Stimulated activated naive CD8-positive, alpha-beta T cell treated with anti-CD3 and anti-CD28 coated beads, Interleukin-15, Interleukin-2, amounts not matched to agents 100 ng/mL and 50 ng/mL, for 24 hours (primary cell): ENCODE data around the gene CCKAR.

Source experiments
- H3K27ac Mint-ChIP-seq: one replicate; pipeline ENCODE4 v1.8.0; 2021; ENCODE audit warnings: mild to moderate bottlenecking, mixed read lengths
- H3K27me3 Mint-ChIP-seq: one replicate; pipeline ENCODE4 v1.8.0; 2021; ENCODE audit warnings: mixed read lengths
- H3K36me3 Mint-ChIP-seq: one replicate; pipeline ENCODE4 v1.8.0; 2021; ENCODE audit warnings: low read depth, mixed read lengths
- H3K4me1 Mint-ChIP-seq: one replicate; pipeline ENCODE4 v1.8.0; 2021; ENCODE audit warnings: low read depth, mixed read lengths
- H3K4me3 Mint-ChIP-seq: one replicate; pipeline ENCODE4 v1.8.0; 2021; ENCODE audit warnings: mild to moderate bottlenecking, mixed read lengths
- H3K9me3 Mint-ChIP-seq: one replicate; pipeline ENCODE4 v1.8.0; 2021; ENCODE audit warnings: mixed read lengths

CCKAR gene

GRCh38 chr4:26490111-26490959 lies at the start of gene CCKAR:
CCKAR (minus strand) TSS chr4:26490484; CDS start chr4:26490267, 217 bp downstream.
- Mint-ChIP-seq H3K9me3 (no peaks in the 10 kb centered on the region), H3K36me3 (no peaks in the 10 kb centered on the region), H3K4me3 (no peak within 1 kb of the TSS), H3K27ac (no peak within 1 kb of the TSS), H3K4me1 (no peaks in the 10 kb centered on the region), H3K27me3 (peaks cover 16% of the 10 kb centered on the region)

GRCh38 chr4:26533685-26534084 lies 43.4 kb upstream of the CCKAR start:
- no peaks in the 10 kb centered on the region for H3K9me3 Mint-ChIP-seq
- no peaks in the 10 kb centered on the region for H3K4me1 Mint-ChIP-seq
- H3K36me3 Mint-ChIP-seq: no peaks in the 10 kb centered on the region
- H3K4me3 Mint-ChIP-seq: no peak overlapping the region
- H3K27me3 Mint-ChIP-seq: no peaks in the 10 kb centered on the region
- no peak overlapping the region for H3K27ac Mint-ChIP-seq

GRCh38 chr4:26531491-26532116 lies 41.3 kb upstream of the CCKAR start:
- Mint-ChIP-seq H3K9me3 (no peaks in the 10 kb centered on the region), H3K27ac (no peak overlapping the region), H3K36me3 (no peaks in the 10 kb centered on the region), H3K4me3 (no peak overlapping the region), H3K4me1 (no peaks in the 10 kb centered on the region), H3K27me3 (no peaks in the 10 kb centered on the region)

- H3K4me3 Mint-ChIP-seq: no peak overlapping the region
- H3K27ac Mint-ChIP-seq: no peak overlapping the region
- no peaks in the 10 kb centered on the region for H3K4me1 Mint-ChIP-seq
- H3K36me3 Mint-ChIP-seq: no peaks in the 10 kb centered on the region
- H3K9me3 Mint-ChIP-seq: no peaks in the 10 kb centered on the region
- H3K27me3 Mint-ChIP-seq: no peaks in the 10 kb centered on the region
Observed at GRCh38 chr4:26530099-26530498, 39.8 kb upstream of the CCKAR start.

- Mint-ChIP-seq H3K9me3 (no peaks in the 10 kb centered on the region), H3K36me3 (no peaks in the 10 kb centered on the region)
Observed at GRCh38 chr4:26529479-26529878, 39.2 kb upstream of the CCKAR start.

GRCh38 chr4:26525771-26526150 lies 35.5 kb upstream of the CCKAR start:
- no peaks in the 10 kb centered on the region for H3K9me3 Mint-ChIP-seq
- no peaks in the 10 kb centered on the region for H3K36me3 Mint-ChIP-seq
- H3K27me3 Mint-ChIP-seq: peaks cover 3% of the 10 kb centered on the region
- H3K4me3 Mint-ChIP-seq: no peak overlapping the region
- H3K27ac Mint-ChIP-seq: no peak overlapping the region
- no peaks in the 10 kb centered on the region for H3K4me1 Mint-ChIP-seq

More at GRCh38 chr4:26529479-26529878, 39.2 kb upstream of the CCKAR start:
- Mint-ChIP-seq H3K4me1 (no peaks in the 10 kb centered on the region), H3K4me3 (no peak overlapping the region), H3K27ac (no peak overlapping the region), H3K27me3 (no peaks in the 10 kb centered on the region)

GRCh38 chr4:26525136-26525770 lies 35.0 kb upstream of the CCKAR start:
- Mint-ChIP-seq H3K4me3 (no peak overlapping the region), H3K4me1 (no peaks in the 10 kb centered on the region), H3K9me3 (no peaks in the 10 kb centered on the region), H3K27ac (no peak overlapping the region), H3K27me3 (peaks cover 3% of the 10 kb centered on the region), H3K36me3 (no peaks in the 10 kb centered on the region)

- H3K36me3 Mint-ChIP-seq: no peaks in the 10 kb centered on the region
- H3K4me3 Mint-ChIP-seq: no peak overlapping the region
- no peak overlapping the region for H3K27ac Mint-ChIP-seq
- H3K9me3 Mint-ChIP-seq: no peaks in the 10 kb centered on the region
- H3K27me3 Mint-ChIP-seq: peaks cover 3% of the 10 kb centered on the region
- no peaks in the 10 kb centered on the region for H3K4me1 Mint-ChIP-seq
Observed at GRCh38 chr4:26524011-26524410, 33.7 kb upstream of the CCKAR start.

GRCh38 chr4:26522478-26522877 lies 32.2 kb upstream of the CCKAR start:
- Mint-ChIP-seq H3K4me1 (no peaks in the 10 kb centered on the region), H3K27me3 (peaks cover 3% of the 10 kb centered on the region), H3K36me3 (no peaks in the 10 kb centered on the region), H3K4me3 (no peak overlapping the region), H3K27ac (no peak overlapping the region), H3K9me3 (no peaks in the 10 kb centered on the region)

GRCh38 chr4:26520728-26521450 lies 30.6 kb upstream of the CCKAR start:
- Mint-ChIP-seq H3K27me3 (peaks cover 3% of the 10 kb centered on the region), H3K4me1 (no peaks in the 10 kb centered on the region), H3K36me3 (no peaks in the 10 kb centered on the region), H3K4me3 (no peak overlapping the region), H3K27ac (no peak overlapping the region), H3K9me3 (no peaks in the 10 kb centered on the region)

GRCh38 chr4:26515936-26516335 lies 25.7 kb upstream of the CCKAR start:
- Mint-ChIP-seq H3K27me3 (peaks cover 3% of the 10 kb centered on the region), H3K4me3 (no peak overlapping the region), H3K9me3 (no peaks in the 10 kb centered on the region), H3K36me3 (no peaks in the 10 kb centered on the region), H3K4me1 (no peaks in the 10 kb centered on the region), H3K27ac (no peak overlapping the region)

- Mint-ChIP-seq H3K27me3 (peaks cover 7% of the 10 kb centered on the region), H3K9me3 (no peaks in the 10 kb centered on the region), H3K36me3 (no peaks in the 10 kb centered on the region), H3K4me1 (no peaks in the 10 kb centered on the region), H3K27ac (no peak overlapping the region), H3K4me3 (no peak overlapping the region)
Observed at GRCh38 chr4:26510334-26510964, 20.2 kb upstream of the CCKAR start.

- Mint-ChIP-seq H3K27me3 (peaks cover 7% of the 10 kb centered on the region), H3K27ac (no peak overlapping the region), H3K4me3 (no peak overlapping the region), H3K4me1 (no peaks in the 10 kb centered on the region), H3K9me3 (no peaks in the 10 kb centered on the region), H3K36me3 (no peaks in the 10 kb centered on the region)
Observed at GRCh38 chr4:26509681-26510333, 19.5 kb upstream of the CCKAR start.

GRCh38 chr4:26507286-26507685 lies 17.0 kb upstream of the CCKAR start:
- Mint-ChIP-seq H3K4me3 (no peak overlapping the region), H3K27ac (no peak overlapping the region)

More at GRCh38 chr4:26507286-26507685, 17.0 kb upstream of the CCKAR start:
- Mint-ChIP-seq H3K36me3 (no peaks in the 10 kb centered on the region), H3K9me3 (no peaks in the 10 kb centered on the region), H3K27me3 (peaks cover 4% of the 10 kb centered on the region), H3K4me1 (no peaks in the 10 kb centered on the region)
